VCaP (cell line): Measurements from ENCODE around the gene ABCG4.

ENCODE experiments used
- H3K27ac ChIP-seq: fragments of 450-650 bp; 2 replicates; pipeline ENCODE4 v1.5.1; 2017
- TF ChIP-seq, protein P1 (sequence below): fragments of 450-650 bp; conservative IDR thresholded peaks from 2 replicates; pipeline ENCODE4 v1.5.1; 2017; ENCODE audit warnings: mild to moderate bottlenecking, moderate library complexity

The ABCG4 gene

DNA sequence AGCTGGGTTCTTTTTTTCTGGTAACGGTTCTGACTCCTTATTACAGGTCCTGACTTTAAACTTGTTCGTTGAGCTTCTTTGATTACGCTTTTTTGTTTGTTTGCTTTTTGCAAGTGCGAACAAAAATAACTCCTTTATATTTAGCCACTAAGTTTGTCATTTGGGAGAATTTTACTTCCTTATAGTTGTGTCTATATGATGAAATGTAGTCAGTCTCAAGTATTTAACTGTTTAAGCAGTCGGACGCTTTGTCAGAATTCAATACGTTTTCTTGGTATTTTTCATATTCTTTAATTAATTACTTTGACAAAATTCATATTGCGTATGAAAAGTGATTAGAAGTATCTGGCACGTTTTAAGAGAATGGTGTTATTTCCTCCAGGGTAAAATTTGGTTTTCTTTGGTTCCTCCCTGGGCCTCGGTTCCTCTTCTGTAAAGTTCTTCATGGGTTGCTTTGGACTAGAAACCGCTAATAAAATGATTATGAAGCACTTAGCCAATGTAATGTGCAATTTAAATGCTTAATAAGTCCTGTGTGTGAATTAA lies 58.6 kb downstream of the ABCG4 start:
- peak overlapping the region; percentile 90 for H3K27ac ChIP-seq
- TF ChIP-seq, protein P1, sequence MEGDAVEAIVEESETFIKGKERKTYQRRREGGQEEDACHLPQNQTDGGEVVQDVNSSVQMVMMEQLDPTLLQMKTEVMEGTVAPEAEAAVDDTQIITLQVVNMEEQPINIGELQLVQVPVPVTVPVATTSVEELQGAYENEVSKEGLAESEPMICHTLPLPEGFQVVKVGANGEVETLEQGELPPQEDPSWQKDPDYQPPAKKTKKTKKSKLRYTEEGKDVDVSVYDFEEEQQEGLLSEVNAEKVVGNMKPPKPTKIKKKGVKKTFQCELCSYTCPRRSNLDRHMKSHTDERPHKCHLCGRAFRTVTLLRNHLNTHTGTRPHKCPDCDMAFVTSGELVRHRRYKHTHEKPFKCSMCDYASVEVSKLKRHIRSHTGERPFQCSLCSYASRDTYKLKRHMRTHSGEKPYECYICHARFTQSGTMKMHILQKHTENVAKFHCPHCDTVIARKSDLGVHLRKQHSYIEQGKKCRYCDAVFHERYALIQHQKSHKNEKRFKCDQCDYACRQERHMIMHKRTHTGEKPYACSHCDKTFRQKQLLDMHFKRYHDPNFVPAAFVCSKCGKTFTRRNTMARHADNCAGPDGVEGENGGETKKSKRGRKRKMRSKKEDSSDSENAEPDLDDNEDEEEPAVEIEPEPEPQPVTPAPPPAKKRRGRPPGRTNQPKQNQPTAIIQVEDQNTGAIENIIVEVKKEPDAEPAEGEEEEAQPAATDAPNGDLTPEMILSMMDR: no peak

DNA sequence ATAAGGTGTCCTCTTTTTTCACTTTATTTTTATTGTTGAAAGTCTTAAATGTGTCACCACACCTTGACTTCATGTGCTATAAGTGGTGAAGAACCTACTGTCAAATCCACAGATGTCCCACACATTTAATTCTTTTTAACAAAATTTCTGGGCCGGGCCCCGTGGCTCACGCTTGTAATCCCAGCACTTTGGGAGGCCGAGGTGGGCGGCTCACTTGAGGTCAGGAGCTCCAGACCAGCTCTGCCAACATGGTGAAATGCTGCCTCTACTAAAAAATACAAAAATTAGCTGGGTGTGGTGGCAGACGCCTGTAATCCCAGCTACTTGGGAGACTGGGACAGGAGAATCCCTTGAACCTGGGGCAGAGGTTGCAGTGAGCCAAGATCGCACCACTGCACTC lies 60.3 kb downstream of the ABCG4 start:
- H3K27ac ChIP-seq: no peak overlapping the region
- TF ChIP-seq, protein P1: no peak

DNA sequence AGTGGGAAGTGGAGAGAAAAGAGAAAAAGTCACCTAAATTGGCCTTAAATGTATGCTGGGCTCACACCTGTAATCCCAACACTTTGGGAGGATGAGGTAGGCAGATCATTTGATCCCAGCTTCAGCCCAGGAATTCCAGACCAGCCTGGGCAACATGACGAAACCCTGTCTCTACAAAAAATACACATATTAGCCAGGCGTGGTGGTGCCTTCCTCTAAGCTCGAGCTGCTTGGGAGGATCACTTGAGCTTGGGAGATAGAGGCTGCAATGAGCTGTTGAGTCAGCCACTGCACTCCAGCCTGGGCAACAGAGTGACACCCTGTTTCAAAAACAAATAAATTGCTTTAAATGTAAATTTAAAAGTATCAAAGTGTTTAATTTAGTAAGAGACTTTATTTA lies 61.2 kb downstream of the ABCG4 start:
- TF ChIP-seq, protein P1: no peak
- H3K27ac ChIP-seq: no peak overlapping the region
